IMR-90 (cell line): Measurements from ENCODE around the gene NAT14. TPM values are rescaled to one million over a fixed set of nuclear protein-coding genes. Genes with fewer than 3 reads are reported as not detected.
A peak's percentile ranks its signal among the peaks of the same experiment; 100 is the strongest.

Source experiments
- ATAC-seq: fragments of 200-7000 bp; cut with Tn5 transposase; 2 replicates; pipeline ENCODE4 v1.9.1; 2020; ENCODE audit warnings: low read depth, mild to moderate bottlenecking, moderate library complexity
- BruUV-seq: library from RNA; stranded (reverse); fragments of 400-500 nt; replicated peaks from 2 replicates; lab custom pipeline; 2021; lab: Mats Ljungman, UMichigan
- CTCF ChIA-PET: fragments of 300-600 bp; formaldehyde crosslinking; extraction: SDS; loops from one replicate; lab custom pipeline; 2021; ENCODE audit warnings: antibody characterized with exemption; lab: Yijun Ruan, JAX
- POLR2A ChIA-PET: fragments of 300-600 bp; sonication (Branson Sonifier 250); formaldehyde crosslinking; loops from one replicate; lab custom pipeline; 2022; ENCODE audit warnings: antibody characterized with exemption; ENCODE audit not compliant: unreplicated experiment; lab: Charles Lee
- DNase-seq: peaks from one replicate; pipeline ENCODE4 v3.0.0; 2013
- H2AFZ ChIP-seq: replicated peaks from 2 replicates; pipeline ENCODE3; 2013; ENCODE audit warnings: low read length, mild to moderate bottlenecking; ENCODE audit not compliant: poor library complexity
- H2AK5ac ChIP-seq: 2 replicates; pipeline ENCODE4 v1.6.1; 2013; ENCODE audit warnings: low read depth, low read length, inconsistent platforms
- H2AK9ac ChIP-seq: replicated peaks from 2 replicates; pipeline ENCODE3; 2013; ENCODE audit warnings: mild to moderate bottlenecking, low read depth, low read length, moderate library complexity; ENCODE audit not compliant: poor library complexity
- H2BK120ac ChIP-seq: 2 replicates; pipeline ENCODE4 v1.6.1; 2013; ENCODE audit warnings: low read depth, low read length, inconsistent platforms
- H2BK15ac ChIP-seq: 3 replicates; pipeline ENCODE4 v1.6.1; 2013; ENCODE audit warnings: low read depth, low read length, inconsistent platforms
- H2BK20ac ChIP-seq: 2 replicates; pipeline ENCODE4 v1.6.1; 2013; ENCODE audit warnings: low read depth, mild to moderate bottlenecking, inconsistent platforms, low read length, moderate library complexity
- H2BK5ac ChIP-seq: 2 replicates; pipeline ENCODE4 v1.6.1; 2013; ENCODE audit warnings: mild to moderate bottlenecking, low read depth, low read length, inconsistent platforms; ENCODE audit not compliant: poor library complexity, severe bottlenecking
- H3K14ac ChIP-seq: replicated peaks from 2 replicates; pipeline ENCODE4 v1.6.1; 2013; ENCODE audit warnings: low read depth, low read length, inconsistent platforms
- H3K18ac ChIP-seq: 2 replicates; pipeline ENCODE4 v1.6.1; 2013; ENCODE audit warnings: low read depth, low read length, control low read depth
- H3K23ac ChIP-seq: 2 replicates; pipeline ENCODE4 v1.6.1; 2013; ENCODE audit warnings: low read depth, low read length, inconsistent platforms
- H3K27ac ChIP-seq: 2 replicates; pipeline ENCODE4 v1.5.1; 2013; ENCODE audit warnings: mild to moderate bottlenecking, control low read depth, low read length; ENCODE audit not compliant: insufficient read depth
- H3K27me3 ChIP-seq: 2 replicates; pipeline ENCODE4 v1.6.1; 2013; ENCODE audit warnings: low read length; ENCODE audit not compliant: control insufficient read depth, insufficient read depth
- H3K36me3 ChIP-seq: 2 replicates; pipeline ENCODE4 v1.6.1; 2013; ENCODE audit warnings: low read length, mixed read lengths; ENCODE audit not compliant: control insufficient read depth, insufficient read depth
- H3K4ac ChIP-seq: 2 replicates; pipeline ENCODE4 v1.6.1; 2013; ENCODE audit warnings: low read depth, low read length, inconsistent platforms
- H3K4me1 ChIP-seq: 2 replicates; pipeline ENCODE4 v1.6.1; 2013; ENCODE audit warnings: low read length, mixed read lengths; ENCODE audit not compliant: control insufficient read depth, insufficient read depth
- H3K4me2 ChIP-seq: 2 replicates; pipeline ENCODE4 v1.6.1; 2013; ENCODE audit warnings: low read depth, mild to moderate bottlenecking, control low read depth, low read length, moderate library complexity
- H3K4me3 ChIP-seq: 2 replicates; pipeline ENCODE4 v1.5.1; 2013; ENCODE audit warnings: low read depth, mild to moderate bottlenecking, control low read depth, low read length, moderate library complexity; ENCODE audit not compliant: insufficient read depth
- H3K56ac ChIP-seq: 2 replicates; pipeline ENCODE4 v1.6.1; 2013; ENCODE audit warnings: low read length, inconsistent platforms; ENCODE audit not compliant: insufficient read depth; ENCODE audit errors: extremely low read depth
- H3K79me1 ChIP-seq, 2 experiments: 2 replicates each; pipeline ENCODE4 v1.6.1; 2013; ENCODE audit warnings: low read length in 2 of 2, inconsistent platforms in 1 of 2, low read depth in 1 of 2
- H3K9ac ChIP-seq: 2 replicates; pipeline ENCODE4 v1.6.1; 2013; ENCODE audit warnings: low read depth, low read length, control low read depth
- H3K9me1 ChIP-seq: 2 replicates; pipeline ENCODE4 v1.6.1; 2013; ENCODE audit warnings: low read length, inconsistent platforms; ENCODE audit not compliant: insufficient read depth
- H3K9me3 ChIP-seq: 2 replicates; pipeline ENCODE4 v1.6.1; 2013; ENCODE audit warnings: low read length; ENCODE audit not compliant: control insufficient read depth, insufficient read depth
- H4K20me1 ChIP-seq: 2 replicates; pipeline ENCODE4 v1.6.1; 2013; ENCODE audit warnings: low read length, inconsistent platforms; ENCODE audit not compliant: insufficient read depth
- H4K5ac ChIP-seq: 2 replicates; pipeline ENCODE4 v1.6.1; 2013; ENCODE audit warnings: mild to moderate bottlenecking, low read depth, low read length, control low read depth
- H4K8ac ChIP-seq, 2 experiments: 2 replicates each; pipeline ENCODE4 v1.6.1; 2013; ENCODE audit warnings: low read depth in 2 of 2, low read length in 2 of 2, control low read depth in 1 of 2, inconsistent platforms in 1 of 2
- H4K91ac ChIP-seq: 2 replicates; pipeline ENCODE4 v1.6.1; 2013; ENCODE audit warnings: low read depth, low read length, inconsistent platforms; ENCODE audit not compliant: insufficient read depth
- BHLHE40 ChIP-seq: fragments of 150-350 bp; IDR thresholded peaks from 2 replicates; pipeline ENCODE4 v1.6.1; 2016; ENCODE audit warnings: mild to moderate bottlenecking, low read depth, low read length
- CEBPB ChIP-seq: IDR thresholded peaks from 2 replicates; pipeline ENCODE4 v1.6.1; 2012; ENCODE audit warnings: low read depth, low read length, improper control_type of control experiment
- ELK1 ChIP-seq: fragments of 150-350 bp; IDR thresholded peaks from 2 replicates; pipeline ENCODE4 v1.6.1; 2016; ENCODE audit warnings: low read depth, mild to moderate bottlenecking, low read length, moderate library complexity, borderline replicate concordance
- FOS ChIP-seq: fragments of 150-350 bp; IDR thresholded peaks from 2 replicates; pipeline ENCODE4 v1.6.1; 2016; ENCODE audit warnings: low read depth, low read length
- MAZ ChIP-seq: IDR thresholded peaks from 2 replicates; pipeline ENCODE4 v1.6.1; 2012; ENCODE audit warnings: low read depth, mild to moderate bottlenecking, low read length, improper control_type of control experiment, moderate library complexity, borderline replicate concordance
- MXI1 ChIP-seq: IDR thresholded peaks from 2 replicates; pipeline ENCODE4 v1.6.1; 2012; ENCODE audit warnings: low read depth, mild to moderate bottlenecking, low read length, moderate library complexity, borderline replicate concordance
- POLR2A ChIP-seq: IDR thresholded peaks from 2 replicates; pipeline ENCODE4 v1.6.1; 2012; ENCODE audit warnings: mild to moderate bottlenecking, low read depth, low read length
- RAD21 ChIP-seq: IDR thresholded peaks from 2 replicates; pipeline ENCODE4 v1.6.1; 2012; ENCODE audit warnings: low read length, improper control_type of control experiment
- RCOR1 ChIP-seq: IDR thresholded peaks from 2 replicates; pipeline ENCODE4 v1.6.1; 2012; ENCODE audit warnings: mild to moderate bottlenecking, low read length, improper control_type of control experiment; ENCODE audit not compliant: insufficient replicate concordance
- SMC3 ChIP-seq: fragments of 150-350 bp; IDR thresholded peaks from 2 replicates; pipeline ENCODE4 v1.6.1; 2016; ENCODE audit warnings: low read depth, mild to moderate bottlenecking, antibody characterized with exemption, low read length, moderate library complexity
- USF2 ChIP-seq: fragments of 150-350 bp; IDR thresholded peaks from 2 replicates; pipeline ENCODE4 v1.6.1; 2017; ENCODE audit warnings: mild to moderate bottlenecking, antibody characterized with exemption, low read length, low read depth
- WGBS, 2 experiments: methylation state at CpG; one replicate each; pipeline versions ENCODE4 v1.1.5 to v1.1.7; 2013; ENCODE audit warnings: missing lambda C conversion rate in 2 of 2; ENCODE audit not compliant: insufficient read length in 1 of 2; ENCODE audit errors: extremely low coverage in 2 of 2; 5-methylcytosine and 5-hydroxymethylcytosine counted together
- dilution Hi-C: fragments of 300-500 bp; cut with HindIII; formaldehyde crosslinking; loops from one replicate; pipeline ENCODE4 v1.14.3; 2018; ENCODE audit warnings: low sequenced_read_pairs; ENCODE audit not compliant: unreplicated experiment
- in situ Hi-C: fragments of 300-500 bp; cut with MboI; formaldehyde crosslinking; loops from 3 replicates; pipeline ENCODE4 v1.14.3; 2019; ENCODE audit warnings: low sequenced_read_pairs, inconsistent platforms, mixed read lengths
- intact Hi-C: fragments of 100-400 bp; cut with micrococcal nuclease; formaldehyde crosslinking; loops from 2 replicates; pipeline ENCODE4 v1.10.0; 2022
- polyA plus RNA-seq, 3 experiments: library from polyadenylated mRNA; depleted of rRNA; stranded (reverse); fragments of >200 nt; gene quantifications; 2 replicates each; pipeline ENCODE4 v1.2.3, GENCODE V29; 2012; ENCODE audit warnings: low replicate concordance in 1 of 3
- total RNA-seq: library from RNA; depleted of rRNA; stranded (reverse); fragments of >200 nt; gene quantifications from 2 replicates; pipeline ENCODE4 v1.2.3, GENCODE V29; 2012
- TF ChIP-seq, protein P1 (sequence below): conservative IDR thresholded peaks from 2 replicates; pipeline ENCODE4 v1.5.1; 2012; ENCODE audit warnings: mild to moderate bottlenecking, low read depth, low read length, improper control_type of control experiment

The NAT14 gene
- total and polyA plus RNA-seq, 2 of the 4 experiments (the other 2 are of a cell fraction) = 4.3 to 41.2 TPM

DNA sequence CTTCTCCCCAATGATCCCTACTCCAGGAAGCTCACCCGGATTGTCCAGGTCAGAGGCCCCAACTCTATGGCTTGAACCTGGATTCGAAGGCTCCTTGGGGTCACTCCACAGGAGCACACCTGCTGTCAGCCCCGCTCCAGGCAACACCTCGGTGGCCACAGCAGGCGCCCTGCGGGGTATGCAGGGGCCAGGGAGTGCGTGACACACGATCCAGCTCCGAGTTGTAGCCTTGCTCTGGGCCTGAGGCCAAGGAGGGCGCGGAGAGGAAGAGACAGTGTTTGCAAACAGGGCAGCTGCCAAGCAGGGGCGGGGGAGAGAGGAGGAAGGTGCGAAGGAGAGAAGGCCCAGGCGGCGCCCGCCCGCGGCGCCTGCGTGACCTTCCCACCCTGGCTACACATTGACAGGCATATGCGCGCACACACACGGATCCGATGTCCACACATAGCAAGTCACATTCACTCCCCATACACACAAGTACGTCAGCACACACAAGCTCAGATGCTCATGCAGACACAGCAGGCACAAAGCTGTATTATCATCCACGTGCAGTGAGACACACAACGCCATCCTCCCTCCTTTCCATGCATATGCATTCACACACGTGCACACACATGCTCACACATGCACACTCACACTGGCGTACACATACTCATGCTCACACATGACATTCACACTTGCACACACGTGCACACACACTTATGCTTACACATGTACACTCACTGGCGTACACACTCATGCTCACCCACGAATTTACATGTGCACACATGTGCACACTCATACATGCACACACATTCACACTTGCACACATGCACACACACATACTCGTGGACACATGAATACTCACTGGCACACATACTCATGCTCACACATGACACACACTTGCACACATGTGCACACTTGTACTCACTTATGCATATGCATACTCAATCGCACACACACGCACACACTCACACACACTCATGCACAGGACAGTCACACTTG is 41.5 kb downstream of the NAT14 start:
- Histone ChIP-seq H4K8ac (peak overlapping the region in 1 of 2 experiments; percentile 11; a peak in 1 of 4 replicates), H3K56ac (no peak overlapping the region), H3K18ac (no peak overlapping the region), H3K4me3 (no peak overlapping the region), H3K9me1 (peaks cover 14% of the 10 kb centered on the region), H3K4me1 (peaks cover 5% of the 10 kb centered on the region), H4K20me1 (no peaks in the 10 kb centered on the region), H2BK5ac (no peak overlapping the region), H3K14ac (0 out of 2 replicates have a peak overlapping the region, but pooled peaks have one; percentile 6), H2BK15ac (no peak overlapping the region), H3K79me1 (0 out of 4 replicates have a peak, but pooled peaks cover 0 to 4% of the 10 kb centered on the region in 2 experiments), H3K36me3 (no peaks in the 10 kb centered on the region), H3K9me3 (no peaks in the 10 kb centered on the region), H3K23ac (peak overlapping the region; percentile 2), H2AK5ac (peak overlapping the region; percentile 35; the same call in 1 of the 2 replicates), H3K27me3 (no peaks in the 10 kb centered on the region), H2BK120ac (no peak overlapping the region), H2BK20ac (no peak overlapping the region), H4K5ac (no peak overlapping the region), H2AFZ (peak overlapping the region; percentile 77), H3K4me2 (peak overlapping the region; percentile 13; the same call in 1 of the 2 replicates), H3K9ac (no peak overlapping the region), H3K27ac (no peak overlapping the region), H3K4ac (no peak overlapping the region), H2AK9ac (peak overlapping the region; percentile 80), H4K91ac (no peak overlapping the region)
- BruUV-seq = no TSS peak
- CTCF ChIA-PET = interaction anchor here (0.6 to 1.2 kb wide), 2 partner anchors 23 to 44 kb away, joined by 3 read pairs; no protein-coding TSS in a partner anchor
- dilution Hi-C loops (no loop called here), intact Hi-C loops (no loop called here), in situ Hi-C loops (no loop called here)
- no peak for TF ChIP-seq RCOR1
- TF ChIP-seq USF2 = no peak
- TF ChIP-seq RAD21 = 0 out of 2 replicates have a peak, but pooled peaks have one; percentile 4
- peak; percentile 56; the same call in 1 of the 2 replicates for TF ChIP-seq MAZ
- peak; percentile 63; the same call in 1 of the 2 replicates for TF ChIP-seq BHLHE40
- TF ChIP-seq CEBPB = 0 out of 2 replicates have a peak, but pooled peaks have one; percentile 3
- no peak for TF ChIP-seq POLR2A
- TF ChIP-seq ELK1 = no peak
- no peak for TF ChIP-seq MXI1
- no peak for TF ChIP-seq FOS
- no peak for TF ChIP-seq SMC3
- TF ChIP-seq, protein P1, sequence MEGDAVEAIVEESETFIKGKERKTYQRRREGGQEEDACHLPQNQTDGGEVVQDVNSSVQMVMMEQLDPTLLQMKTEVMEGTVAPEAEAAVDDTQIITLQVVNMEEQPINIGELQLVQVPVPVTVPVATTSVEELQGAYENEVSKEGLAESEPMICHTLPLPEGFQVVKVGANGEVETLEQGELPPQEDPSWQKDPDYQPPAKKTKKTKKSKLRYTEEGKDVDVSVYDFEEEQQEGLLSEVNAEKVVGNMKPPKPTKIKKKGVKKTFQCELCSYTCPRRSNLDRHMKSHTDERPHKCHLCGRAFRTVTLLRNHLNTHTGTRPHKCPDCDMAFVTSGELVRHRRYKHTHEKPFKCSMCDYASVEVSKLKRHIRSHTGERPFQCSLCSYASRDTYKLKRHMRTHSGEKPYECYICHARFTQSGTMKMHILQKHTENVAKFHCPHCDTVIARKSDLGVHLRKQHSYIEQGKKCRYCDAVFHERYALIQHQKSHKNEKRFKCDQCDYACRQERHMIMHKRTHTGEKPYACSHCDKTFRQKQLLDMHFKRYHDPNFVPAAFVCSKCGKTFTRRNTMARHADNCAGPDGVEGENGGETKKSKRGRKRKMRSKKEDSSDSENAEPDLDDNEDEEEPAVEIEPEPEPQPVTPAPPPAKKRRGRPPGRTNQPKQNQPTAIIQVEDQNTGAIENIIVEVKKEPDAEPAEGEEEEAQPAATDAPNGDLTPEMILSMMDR = no peak
- WGBS, 2 experiments = 43% methylated on average over 17 of the region's 35 CpGs; no CpG with 5 or more reads in 1 of the 2 experiments
- POLR2A ChIA-PET = interaction anchor here (0.6 kb wide), 1 partner anchor 57 kb away, joined by 5 read pairs; no protein-coding TSS in a partner anchor
- ATAC-seq = peak; percentile 80
- DNase-seq = peak; percentile 87
